Right lobe of liver (tissue), 6 donors: ENCODE measurements around the gene CYP4F22. TPM values are rescaled to one million over a fixed set of nuclear protein-coding genes. Genes with fewer than 3 reads are reported as not detected.

Source experiments
- ATAC-seq, 4 donors: fragments of 200-7000 bp; cut with Tn5 transposase; one replicate each; pipeline ENCODE4 v1.9.1; 2020; ENCODE audit warnings: mild to moderate bottlenecking in 4 of 4, moderate library complexity in 4 of 4
- DNase-seq, 3 donors: peaks; one replicate each; pipeline ENCODE4 v3.0.0-alpha.2; 2020
- H3K27ac ChIP-seq, 3 donors: fragments of 200-600 bp; one replicate each; pipeline ENCODE4 v1.8.0; 2022
- H3K27me3 ChIP-seq, 2 donors: fragments of 200-600 bp; one replicate each; pipeline ENCODE4 v1.8.0; 2022
- H3K36me3 ChIP-seq, 4 donors: fragments of 200-600 bp; sonication (generic) in 1 of 4; one replicate each; pipeline versions ENCODE4 v1.5.1 to v1.8.0; 2017 to 2022; ENCODE audit warnings: control low read depth in 1 of 4
- H3K4me1 ChIP-seq, 4 donors: fragments of 200-600 bp; sonication (generic) in 1 of 4; one replicate each; pipeline versions ENCODE4 v1.5.1 to v1.8.0; 2017 to 2022; ENCODE audit warnings: control low read depth in 1 of 4
- H3K4me3 ChIP-seq, 3 donors: fragments of 200-600 bp; one replicate each; pipeline ENCODE4 v1.8.0; 2022
- H3K9me3 ChIP-seq, 4 donors: fragments of 200-600 bp; sonication (generic) in 1 of 4; one replicate each; pipeline versions ENCODE4 v1.5.1 to v1.8.0; 2017 to 2022; ENCODE audit warnings: control low read depth in 1 of 4
- POLR2A ChIP-seq: fragments of 450-650 bp; IDR thresholded peaks from one replicate; pipeline ENCODE4 v1.6.1; 2017; ENCODE audit warnings: antibody characterized with exemption, mild to moderate bottlenecking
- WGBS: methylation state at CpG from one replicate; pipeline ENCODE4 v1.1.6; 2018; ENCODE audit warnings: low coverage, low lambda C conversion rate; ENCODE audit not compliant: insufficient coverage; ENCODE audit errors: missing lambda C conversion rate; 5-methylcytosine and 5-hydroxymethylcytosine counted together
- intact Hi-C, 2 donors: fragments of 100-400 bp; cut with DNase I; formaldehyde crosslinking; loops; one replicate each; pipeline versions ENCODE4 v1.11.2 to v1.14.1; 2022
- total RNA-seq, 6 experiments: library from RNA; depleted of rRNA in 2 of 6; stranded (reverse); fragments of >200 nt in 2 of 6; fragmentation: NEBNext Ultra II Directional in 3 of 6; extraction: Animal tissue kit (Norgen Biotek cat#: 25700) in 3 of 6; gene quantifications; one replicate each; pipeline versions ENCODE4 v1.1.0 to v1.2.4, GENCODE V29; 2016 to 2023
- TF ChIP-seq, protein P1 (sequence below), 4 donors: fragments of 200-600 bp in 3 of 4; fragments of 450-650 bp in 1 of 4; IDR thresholded peaks; one replicate each; pipeline versions ENCODE4 v1.5.1 to v1.8.0; 2016 to 2022; ENCODE audit warnings: antibody characterized with exemption in 4 of 4, mild to moderate bottlenecking in 2 of 4
- donor health status: DM: no; HTN: yes; CAD: no.
- donor health status: DM: no; HTN: no; CAD: no.
- donor health status: DM: no; HTN: no; CAD: no.
- donor health status: DM: no; HTN: yes; CAD: no.
- donor health status: DM: no; HTN: yes; CAD: no.

Gene CYP4F22
- total RNA-seq, 6 experiments from 2014 or later, result 0.95 to 6.0 (median 4.5) TPM

- intact Hi-C loops, result loop anchor here in 1 of 2 donors (5.0 to 10.0 kb wide), 4 partner anchors 100 to 380 kb away; no protein-coding TSS in a partner anchor
- peak overlapping the region in 1 of 3 donors; percentile 1 for H3K4me3 ChIP-seq
Observed at GRCh38 chr19:15555021-15555420, 46.7 kb downstream of the CYP4F22 start.

GRCh38 chr19:15555759-15556633 lies 47.7 kb downstream of the CYP4F22 start:
- Histone ChIP-seq H3K27ac (peak overlapping the region in 2 of 3 donors; percentile 19 to 26), H3K36me3 (no peaks in the 10 kb centered on the region), H3K4me3 (peak overlapping the region; percentile 13 to 22 (median 22)), H3K4me1 (peaks cover 0 to 10% (median 2%) of the 10 kb centered on the region in 4 donors), H3K27me3 (no peaks in the 10 kb centered on the region), H3K9me3 (no peaks in the 10 kb centered on the region)
- intact Hi-C loops, result loop anchor here in 1 of 2 donors (5.0 to 10.0 kb wide), 4 partner anchors 101 to 381 kb away; no protein-coding TSS in a partner anchor
- WGBS, result under 1% methylated on average over 30 of the region's 49 CpGs
- peak; percentile 96 to 97 (median 96) for ATAC-seq
- TF ChIP-seq POLR2A, result peak; percentile 50
- TF ChIP-seq, protein P1, sequence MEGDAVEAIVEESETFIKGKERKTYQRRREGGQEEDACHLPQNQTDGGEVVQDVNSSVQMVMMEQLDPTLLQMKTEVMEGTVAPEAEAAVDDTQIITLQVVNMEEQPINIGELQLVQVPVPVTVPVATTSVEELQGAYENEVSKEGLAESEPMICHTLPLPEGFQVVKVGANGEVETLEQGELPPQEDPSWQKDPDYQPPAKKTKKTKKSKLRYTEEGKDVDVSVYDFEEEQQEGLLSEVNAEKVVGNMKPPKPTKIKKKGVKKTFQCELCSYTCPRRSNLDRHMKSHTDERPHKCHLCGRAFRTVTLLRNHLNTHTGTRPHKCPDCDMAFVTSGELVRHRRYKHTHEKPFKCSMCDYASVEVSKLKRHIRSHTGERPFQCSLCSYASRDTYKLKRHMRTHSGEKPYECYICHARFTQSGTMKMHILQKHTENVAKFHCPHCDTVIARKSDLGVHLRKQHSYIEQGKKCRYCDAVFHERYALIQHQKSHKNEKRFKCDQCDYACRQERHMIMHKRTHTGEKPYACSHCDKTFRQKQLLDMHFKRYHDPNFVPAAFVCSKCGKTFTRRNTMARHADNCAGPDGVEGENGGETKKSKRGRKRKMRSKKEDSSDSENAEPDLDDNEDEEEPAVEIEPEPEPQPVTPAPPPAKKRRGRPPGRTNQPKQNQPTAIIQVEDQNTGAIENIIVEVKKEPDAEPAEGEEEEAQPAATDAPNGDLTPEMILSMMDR (IDR thresholded peaks at IDR 0.05), result peak; percentile 68 to 89 (median 76)
- peak; percentile 94 to 95 (median 94) for DNase-seq

More at GRCh38 chr19:15555021-15555420, 46.7 kb downstream of the CYP4F22 start:
- DNase-seq (peak in 1 of 3 donors; percentile 43), ATAC-seq (no peak)
- H3K36me3 ChIP-seq, result no peaks in the 10 kb centered on the region
- H3K27ac ChIP-seq, result no peak overlapping the region
- no peak for TF ChIP-seq POLR2A
- TF ChIP-seq, protein P1 (IDR thresholded peaks at IDR 0.05), result no peak
- 81% methylated on average over 13 of the region's 17 CpGs for WGBS
- H3K4me1 ChIP-seq, result peaks cover 0 to 12% (median 2%) of the 10 kb centered on the region in 4 donors
- H3K9me3 ChIP-seq, result no peaks in the 10 kb centered on the region
- H3K27me3 ChIP-seq, result no peaks in the 10 kb centered on the region

- ATAC-seq, result peak in 1 of 4 donors; percentile 1
- H3K36me3 ChIP-seq, result no peaks in the 10 kb centered on the region
- peaks cover 0 to 5% (median 2%) of the 10 kb centered on the region in 4 donors for H3K4me1 ChIP-seq
- H3K27me3 ChIP-seq, result no peaks in the 10 kb centered on the region
- TF ChIP-seq POLR2A, result no peak
- TF ChIP-seq, protein P1 (IDR thresholded peaks at IDR 0.05), result no peak
- no peaks in the 10 kb centered on the region for H3K9me3 ChIP-seq
- H3K4me3 ChIP-seq, result no peak overlapping the region
- intact Hi-C loops, result loop anchor here in 1 of 2 donors (5.0 to 10.0 kb wide), 4 partner anchors 102 to 382 kb away; no protein-coding TSS in a partner anchor
- H3K27ac ChIP-seq, result no peak overlapping the region
- DNase-seq, result no peak
- 0% methylated on average over 2 of the region's 7 CpGs for WGBS
Observed at GRCh38 chr19:15556634-15557181, 48.4 kb downstream of the CYP4F22 start.

GRCh38 chr19:15557223-15557622 lies 48.9 kb downstream of the CYP4F22 start:
- no peak overlapping the region for H3K27ac ChIP-seq
- H3K36me3 ChIP-seq, result no peaks in the 10 kb centered on the region
- no peaks in the 10 kb centered on the region for H3K27me3 ChIP-seq
- DNase-seq (peak in 1 of 3 donors; percentile 13), ATAC-seq (no peak)
- TF ChIP-seq POLR2A, result no peak
- TF ChIP-seq, protein P1 (IDR thresholded peaks at IDR 0.05), result no peak
- 71% methylated on average over 4 of the region's 4 CpGs for WGBS
- H3K4me3 ChIP-seq, result no peak overlapping the region
- no peaks in the 10 kb centered on the region for H3K9me3 ChIP-seq
- H3K4me1 ChIP-seq, result peaks cover 0 to 5% (median 2%) of the 10 kb centered on the region in 4 donors
- intact Hi-C loops, result loop anchor here in 1 of 2 donors (5.0 to 10.0 kb wide), 4 partner anchors 102 to 382 kb away; no protein-coding TSS in a partner anchor
